Heart right ventricle (tissue), 16 donors: Measurements from ENCODE around the gene PRKACA. TPM values are rescaled to one million over a fixed set of nuclear protein-coding genes. Genes with fewer than 3 reads are reported as not detected.

ENCODE experiments used
- ATAC-seq, 8 donors: fragments of 200-7000 bp; cut with Tn5 transposase; one replicate each; pipeline ENCODE4 v1.9.1; 2020; ENCODE audit warnings: mild to moderate bottlenecking in 8 of 8, moderate library complexity in 8 of 8, moderate number of reproducible peaks in 1 of 8
- DNase-seq, 2 donors: peaks; one replicate each; pipeline ENCODE4 v3.0.0-alpha.2; 2020
- H3K27ac ChIP-seq, 10 donors: fragments of 200-600 bp; sonication (generic) in 2 of 10; one replicate each; pipeline versions ENCODE4 v1.5.0 to v1.8.0; 2020 to 2022; ENCODE audit warnings: mild to moderate bottlenecking in 3 of 10
- H3K27me3 ChIP-seq, 7 donors: fragments of 200-600 bp; one replicate each; pipeline ENCODE4 v1.8.0; 2021 to 2022; ENCODE audit warnings: mild to moderate bottlenecking in 2 of 7
- H3K36me3 ChIP-seq, 9 donors: fragments of 200-600 bp; sonication (generic) in 1 of 9; one replicate each; pipeline versions ENCODE4 v1.5.0 to v1.8.0; 2020 to 2022; ENCODE audit warnings: mild to moderate bottlenecking in 2 of 9
- H3K4me1 ChIP-seq, 9 donors: fragments of 200-600 bp; sonication (generic) in 1 of 9; one replicate each; pipeline versions ENCODE4 v1.5.0 to v1.8.0; 2020 to 2022; ENCODE audit warnings: mild to moderate bottlenecking in 4 of 9
- H3K4me3 ChIP-seq, 10 donors: fragments of 200-600 bp; sonication (generic) in 2 of 10; one replicate each; pipeline versions ENCODE4 v1.5.0 to v1.8.0; 2020 to 2022; ENCODE audit warnings: mild to moderate bottlenecking in 7 of 10, moderate library complexity in 2 of 10
- H3K9me3 ChIP-seq, 11 donors: fragments of 200-600 bp in 10 of 11; sonication (generic) in 2 of 11; one replicate each; pipeline versions ENCODE4 v1.5.0 to v1.8.0; 2013 to 2022; ENCODE audit warnings: mild to moderate bottlenecking in 2 of 11, control low read depth in 1 of 11, moderate library complexity in 1 of 11
- CTCF ChIP-seq, 9 donors: fragments of 200-600 bp; sonication (generic) in 2 of 9; IDR thresholded peaks; one replicate each; pipeline versions ENCODE4 v1.5.0 to v1.8.0; 2021 to 2022; ENCODE audit warnings: antibody characterized with exemption in 9 of 9, mild to moderate bottlenecking in 5 of 9, moderate library complexity in 1 of 9
- WGBS, 2 donors: extraction: QIAGEN DNeasy Blood & Tissue Kit; methylation state at CpG; one replicate each; pipeline ENCODE4 v1.1.7; 2013; ENCODE audit warnings: inconsistent platforms in 1 of 2; 5-methylcytosine and 5-hydroxymethylcytosine counted together
- intact Hi-C, 10 donors: fragments of 100-400 bp; cut with DNase I; formaldehyde crosslinking; loops; one replicate each; pipeline versions ENCODE4 v1.11.1 to v1.14.2; 2022
- polyA plus RNA-seq, 2 donors: library from polyadenylated mRNA; stranded (reverse); fragments of 200-250 nt; gene quantifications; one replicate each; pipeline ENCODE4 v1.2.3, GENCODE V29; 2013
- total RNA-seq, 10 donors: library from RNA; stranded (reverse); fragmentation: NEBNext Ultra II Directional in 3 of 10; extraction: Animal tissue kit (Norgen Biotek cat#: 25700) in 3 of 10; gene quantifications; one replicate each; pipeline versions ENCODE4 v1.2.1 to v1.2.4, GENCODE V29; 2021 to 2023
- donor health status: Arrhythmogenic right ventricular cardiomyopathy.
- donor health status: ischemic (EF 13 %, LVEDD 7.1; RV severe dilation, severe dysfunction).
- donor health status: healthy with polysubstance abuse.
- donor health status: DM: no; HTN: yes; CAD: no.
- donor health status: DM: no; HTN: no; CAD: no.
- donor health status: ischemic (EF 25% LVEDD 6.9; RV normal size, moderate dysfunction).
- donor health status: ischemic (EF 25% LVEDD 5.7; RV mildly dilated, moderate dysfunction).
- donor health status: healthy.
- donor health status: DM: yes; HTN: yes; CAD: no.
- donor health status: Ischemic cardiomyopathy.
- donor health status: ischemic (EF 35%, LVEDD 5.7; RV mildly dilated, moderate dysfunction).
- donor health status: nonischemic (EF 11% LVEDD 7.7; RV severe dilation, severe dysfunction).
- donor health status: DM: yes; HTN: yes; CAD: no.
- donor health status: PGD.
- donor health status: ischemic (EF 29% LVEDD 5.4; RV normal size, mild dysfunction).
- donor health status: nonischemic (EF 23%, LVEDD 6.1; RV moderate dilation, normal function).

The PRKACA gene
- total and polyA plus RNA-seq, 12 donors, result 196 to 691 (median 508) TPM

- Histone ChIP-seq H3K36me3 (peaks cover 0 to 48% (median 11%) of the 10 kb centered on the region in 9 donors), H3K4me3 (peak overlapping the region; percentile 73 to 95 (median 80)), H3K4me1 (peaks cover 0 to 19% (median 16%) of the 10 kb centered on the region in 9 donors), H3K27me3 (no peaks in the 10 kb centered on the region), H3K9me3 (peaks cover 0 to 12% (median 8%) of the 10 kb centered on the region in 11 donors), H3K27ac (peak overlapping the region; percentile 88 to 99 (median 96))
- DNase-seq (peak in 1 of 2 donors; percentile 56), ATAC-seq (peak; percentile 69 to 90 (median 82))
- intact Hi-C loops, result loop anchor here in 2 of 10 donors (2.0 to 5.0 kb wide), 2 partner anchors 26 to 46 kb away; partner anchors contain the start of genes ASF1B (in 1 of the 2) and PRKACA (in 1 of the 2)
- TF ChIP-seq CTCF (IDR thresholded peaks at IDR 0.05), result peak in 5 of 9 donors; percentile 19 to 54 (median 46)
- WGBS, 2 donors, result 0 to 1% methylated on average over 42 to 60 of the region's 72 CpGs
These were observed 26.3 kb downstream of the PRKACA start for GRCh38 chr19:14091081-14091812.

DNA sequence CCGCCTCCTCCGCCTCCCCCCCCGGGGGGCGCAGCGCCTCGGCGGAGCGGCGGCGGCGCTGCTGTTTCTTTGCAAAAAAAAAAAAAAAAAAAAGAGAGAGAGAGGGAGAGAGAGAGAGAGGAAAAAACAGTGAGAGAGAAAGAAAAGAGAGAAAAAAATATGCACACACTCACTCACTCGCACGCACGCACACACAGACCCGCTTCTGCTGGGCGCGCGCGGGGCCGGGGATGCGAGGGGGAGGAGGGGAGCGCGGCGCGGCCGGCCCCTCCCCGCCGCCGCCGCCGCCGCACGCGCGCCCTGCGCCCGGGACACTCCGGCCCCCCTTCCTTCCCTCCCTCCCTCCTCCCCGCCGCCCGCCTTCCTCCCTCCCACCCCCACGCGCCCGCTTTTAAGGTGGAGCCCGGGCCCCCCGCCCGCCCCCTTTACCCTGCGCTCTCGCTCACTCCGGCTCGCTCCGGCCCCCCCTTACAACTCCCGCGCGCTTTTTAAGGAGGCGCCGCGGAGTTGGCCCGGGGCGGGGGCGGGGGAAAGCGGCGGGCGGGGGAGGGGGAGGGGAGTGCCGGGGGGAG lies 27.0 kb downstream of the PRKACA start, which contains the start of gene SAMD1:
SAMD1 (minus strand) TSS at position 243 of the 572 bp plus-strand sequence.
- Histone ChIP-seq H3K27me3 (no peaks in the 10 kb centered on the region), H3K4me3 (peak within 1 kb of the TSS; percentile 73 to 95 (median 80)), H3K27ac (peak within 1 kb of the TSS; percentile 88 to 99 (median 96)), H3K9me3 (peaks cover 0 to 12% (median 8%) of the 10 kb centered on the region in 11 donors), H3K4me1 (peaks cover 0 to 19% (median 16%) of the 10 kb centered on the region in 9 donors), H3K36me3 (peaks cover 0 to 41% (median 10%) of the 10 kb centered on the region in 9 donors)
- DNase-seq, result peak; percentile 93
- intact Hi-C loops, result loop anchor here in 2 of 10 donors (2.0 to 5.0 kb wide), 2 partner anchors 26 to 47 kb away; partner anchors contain the start of genes ASF1B (in 1 of the 2) and PRKACA (in 1 of the 2)
- TF ChIP-seq CTCF (IDR thresholded peaks at IDR 0.05), result no peak
- WGBS, 2 donors, result 0 to 1% methylated on average over 7 to 55 of the region's 65 CpGs
- peak; percentile 46 to 80 (median 72) for ATAC-seq

DNA sequence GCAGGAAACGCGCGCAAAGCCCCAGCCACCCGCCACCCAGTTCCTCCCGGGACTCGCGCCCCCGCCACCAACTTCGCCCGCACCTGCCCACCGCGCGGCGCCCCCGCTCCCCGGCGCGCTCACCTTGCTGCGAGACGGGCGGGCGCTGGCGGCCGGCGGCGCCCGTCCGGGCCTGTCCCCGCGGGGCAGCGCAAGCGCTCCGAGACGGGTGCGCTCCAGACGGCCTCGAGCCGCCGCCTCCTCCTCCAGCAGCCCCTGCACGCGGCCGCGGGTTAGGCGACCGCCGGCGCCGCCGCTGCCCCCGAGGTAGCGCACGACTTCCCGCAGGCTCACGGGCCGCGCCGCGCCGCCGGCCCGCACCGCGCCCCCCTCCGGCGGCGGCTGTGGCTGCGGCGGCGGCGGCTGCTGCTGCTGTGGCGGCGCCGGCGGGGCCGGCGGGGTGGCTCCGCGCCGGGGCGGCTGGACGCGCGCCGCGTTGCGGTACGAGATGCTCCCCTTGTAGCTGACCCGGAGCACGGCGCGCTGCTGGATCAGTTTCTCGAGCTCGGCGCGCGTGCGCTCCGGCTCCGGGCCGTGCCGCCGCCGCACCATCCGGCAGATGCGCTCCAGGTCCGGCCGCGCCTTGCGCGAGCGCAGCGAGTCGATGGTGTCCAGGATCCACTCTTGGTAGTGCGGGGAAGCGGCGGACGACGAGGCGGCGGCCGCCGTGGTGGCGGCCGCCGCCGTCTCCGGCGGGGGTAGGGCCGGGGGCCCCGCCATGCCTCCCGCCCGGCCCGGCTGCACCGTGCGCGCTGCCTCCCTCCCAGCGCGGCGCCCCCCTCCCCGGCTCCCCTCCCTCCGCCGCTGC lies 27.7 kb downstream of the PRKACA start:
- peak in 1 of 9 donors; percentile 7 for TF ChIP-seq CTCF (IDR thresholded peaks at IDR 0.05)
- Histone ChIP-seq H3K4me1 (peaks cover 0 to 19% (median 16%) of the 10 kb centered on the region in 9 donors), H3K4me3 (peak overlapping the region in 9 of 10 donors; percentile 73 to 95 (median 80)), H3K36me3 (peaks cover 0 to 35% (median 10%) of the 10 kb centered on the region in 9 donors), H3K27me3 (no peaks in the 10 kb centered on the region), H3K27ac (peak overlapping the region in 9 of 10 donors; percentile 90 to 99 (median 96)), H3K9me3 (peaks cover 0 to 12% (median 8%) of the 10 kb centered on the region in 11 donors)
- peak in 1 of 8 donors; percentile 9 for ATAC-seq
- intact Hi-C loops, result loop anchor here in 3 of 10 donors (2.0 to 10.0 kb wide), 3 partner anchors 27 to 47 kb away; partner anchors contain the start of genes ASF1B (in 2 of the 3) and PRKACA (in 1 of the 3)
- 0 to 1% methylated on average over 95 to 138 of the region's 142 CpGs for WGBS, 2 donors
- peak in 1 of 2 donors; percentile 60 for DNase-seq
